Activated CD4-positive, alpha-beta T cell treated with anti-CD3 and anti-CD28 coated beads, Interleukin-2, Interleukin-4, amounts not matched to agents 100 ng/mL and 50 ng/mL, durations not matched to agents 16 hours and 8 hours (primary cell): Measurements from ENCODE around the gene TMEM97.
"Not testable (repeated sequence)": the region's sequence is repeated elsewhere in the genome, so short reads cannot be mapped to it uniquely, and the experiment has no call there.

Source experiments
- DNase-seq: peaks from one replicate; pipeline ENCODE4 v3.0.0-alpha.2; 2020; ENCODE audit warnings: low spot score

The TMEM97 gene

GRCh38 chr17:28318759-28319597 lies at the start of gene TMEM97:
Gene TMEM97 (plus strand): TSS chr17:28319200. CDS start chr17:28319240, 40 bp downstream.
- peak; percentile 97 for DNase-seq

- no peak for DNase-seq
These were observed 48.9 kb upstream of the TMEM97 start for GRCh38 chr17:28270055-28270454.

GRCh38 chr17:28270926-28271325 lies 48.1 kb upstream of the TMEM97 start:
- DNase-seq, result no peak

- DNase-seq, result no peak
These were observed 47.6 kb upstream of the TMEM97 start for GRCh38 chr17:28271431-28271830.

- DNase-seq, result no peak
These were observed 46.8 kb upstream of the TMEM97 start for GRCh38 chr17:28272166-28272565.

GRCh38 chr17:28273341-28273740 lies 45.7 kb upstream of the TMEM97 start:
- not testable (repeated sequence) for DNase-seq

- DNase-seq, result no peak
These were observed 44.3 kb upstream of the TMEM97 start for GRCh38 chr17:28274591-28275265.

GRCh38 chr17:28276011-28276410 lies 43.0 kb upstream of the TMEM97 start:
- no peak for DNase-seq

GRCh38 chr17:28279411-28279810 lies 39.6 kb upstream of the TMEM97 start:
- no peak for DNase-seq

GRCh38 chr17:28280826-28281225 lies 38.2 kb upstream of the TMEM97 start:
- no peak for DNase-seq

GRCh38 chr17:28282596-28282995 lies 36.4 kb upstream of the TMEM97 start:
- DNase-seq, result no peak

GRCh38 chr17:28285965-28286364 lies 33.0 kb upstream of the TMEM97 start:
- no peak for DNase-seq

- DNase-seq, result no peak
These were observed 28.3 kb upstream of the TMEM97 start for GRCh38 chr17:28290703-28291102.

GRCh38 chr17:28291780-28292330 lies 27.1 kb upstream of the TMEM97 start:
- no peak for DNase-seq

GRCh38 chr17:28292878-28293277 lies 26.1 kb upstream of the TMEM97 start:
- DNase-seq, result not testable (repeated sequence)

- no peak for DNase-seq
These were observed 25.0 kb upstream of the TMEM97 start for GRCh38 chr17:28293994-28294393.

- DNase-seq, result peak; percentile 10
These were observed 23.1 kb upstream of the TMEM97 start for GRCh38 chr17:28295677-28296578.

- DNase-seq, result no peak
These were observed 20.6 kb upstream of the TMEM97 start for GRCh38 chr17:28298449-28298848.

- no peak for DNase-seq
These were observed 12.0 kb upstream of the TMEM97 start for GRCh38 chr17:28306954-28307401.

- no peak for DNase-seq
These were observed 5.2 kb upstream of the TMEM97 start for GRCh38 chr17:28313841-28314240.

GRCh38 chr17:28315846-28316705 lies 2.9 kb upstream of the TMEM97 start:
- DNase-seq, result no peak
